ENCODE results near the gene AGBL4. TPM values are rescaled to one million over a fixed set of nuclear protein-coding genes. Genes with fewer than 3 reads are reported as not detected.

Gene AGBL4
- total RNA-seq, 1 donor, result 0.10 TPM

DNA sequence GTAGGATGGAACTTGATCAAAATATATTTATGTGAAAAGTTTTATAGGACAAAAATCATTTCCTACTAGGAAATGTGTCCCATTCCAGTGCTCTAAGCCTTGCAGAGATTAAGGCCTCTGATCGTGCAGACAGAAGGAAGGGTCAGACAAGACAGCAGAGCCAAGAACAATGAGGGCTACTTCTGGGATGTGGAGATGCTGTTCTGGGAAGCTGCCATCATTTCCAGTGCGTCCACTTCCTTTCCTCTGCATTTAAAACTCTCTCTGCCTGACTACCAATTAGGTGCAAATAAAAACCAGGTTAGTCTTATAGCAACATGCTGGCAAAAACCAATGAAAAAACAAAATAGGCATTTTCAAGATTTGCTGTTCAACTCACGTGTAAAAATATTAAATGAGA is 1283.1 kb downstream of the AGBL4 start:
- no peak overlapping the region for H3K4me3 ChIP-seq (ENCODE audit: low read length)
- H3K27me3 ChIP-seq (ENCODE audit: insufficient read depth, low read length), result no peaks in the 10 kb centered on the region
- no peaks in the 10 kb centered on the region for H3K9me3 ChIP-seq (ENCODE audit: low read depth, low read length)
- no peaks in the 10 kb centered on the region for H3K4me1 ChIP-seq (ENCODE audit: insufficient read depth, low read length)

DNA sequence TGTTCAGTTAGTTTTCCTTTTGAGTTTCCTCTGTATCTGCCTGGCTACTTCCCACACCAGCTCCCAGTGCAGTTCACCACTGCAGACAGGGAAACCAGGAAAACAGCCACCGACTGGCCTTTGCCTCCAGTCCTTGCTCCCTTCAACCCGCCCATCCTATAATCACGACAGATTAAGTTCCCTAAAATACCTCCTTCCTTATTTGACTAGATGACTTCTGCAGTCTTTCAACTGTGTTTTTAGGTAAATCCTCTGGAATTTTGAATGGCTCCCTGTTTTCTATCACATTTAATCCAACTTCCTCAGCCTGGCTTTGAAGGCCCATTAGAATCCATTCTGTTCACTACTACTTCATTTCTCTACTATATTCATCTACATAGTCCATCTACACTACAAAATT is 1284.7 kb downstream of the AGBL4 start:
- Histone ChIP-seq H3K4me1 (ENCODE audit: insufficient read depth, low read length) (no peaks in the 10 kb centered on the region), H3K4me3 (ENCODE audit: low read length) (no peak overlapping the region), H3K27me3 (ENCODE audit: insufficient read depth, low read length) (no peaks in the 10 kb centered on the region), H3K9me3 (ENCODE audit: low read depth, low read length) (no peaks in the 10 kb centered on the region)

DNA sequence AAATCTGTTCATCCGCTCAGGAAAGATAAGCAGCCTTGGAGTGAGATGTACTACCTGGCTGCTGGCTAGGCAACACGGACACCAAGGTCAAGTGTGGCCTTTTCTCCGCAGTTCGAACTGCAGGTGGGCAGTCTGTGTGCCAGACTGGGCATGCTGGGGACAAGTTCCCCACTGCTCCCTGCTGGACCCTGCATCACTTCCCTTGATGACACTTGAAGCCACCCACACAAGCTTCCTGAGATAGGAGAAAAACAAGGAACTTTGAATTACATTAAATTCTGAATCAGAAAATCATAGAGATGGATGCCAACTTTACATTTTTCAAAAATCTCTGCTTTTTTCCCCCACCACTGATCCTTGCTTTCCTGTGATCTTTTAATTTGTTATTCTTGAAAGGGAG is 1285.4 kb downstream of the AGBL4 start:
- H3K27me3 ChIP-seq (ENCODE audit: insufficient read depth, low read length), result no peaks in the 10 kb centered on the region
- H3K4me3 ChIP-seq (ENCODE audit: low read length), result no peak overlapping the region
- H3K4me1 ChIP-seq (ENCODE audit: insufficient read depth, low read length), result no peaks in the 10 kb centered on the region
- H3K9me3 ChIP-seq (ENCODE audit: low read depth, low read length), result no peaks in the 10 kb centered on the region

DNA sequence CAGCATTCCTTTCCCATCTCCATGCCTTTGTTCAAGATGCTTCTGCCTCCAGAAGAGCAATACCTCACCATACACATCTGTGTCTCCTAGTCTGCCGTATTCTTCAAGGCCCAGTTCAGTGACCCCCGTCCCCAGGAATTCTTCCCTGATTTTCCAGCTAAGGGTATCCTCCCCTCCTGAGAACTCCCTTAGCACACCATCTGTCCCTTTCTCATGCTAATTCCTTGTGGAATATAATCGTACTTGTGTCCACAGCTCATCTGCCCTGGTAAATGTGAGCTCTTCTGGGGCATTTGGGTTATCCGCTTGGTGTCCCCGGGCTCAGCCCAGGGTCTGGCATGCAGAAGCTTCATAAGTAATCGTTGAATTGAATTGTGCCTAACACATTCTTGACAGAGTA is 1288.0 kb downstream of the AGBL4 start:
- H3K27me3 ChIP-seq (ENCODE audit: insufficient read depth, low read length), result no peaks in the 10 kb centered on the region
- no peaks in the 10 kb centered on the region for H3K9me3 ChIP-seq (ENCODE audit: low read depth, low read length)
- H3K4me3 ChIP-seq (ENCODE audit: low read length), result no peak overlapping the region
- H3K4me1 ChIP-seq (ENCODE audit: insufficient read depth, low read length), result no peaks in the 10 kb centered on the region

DNA sequence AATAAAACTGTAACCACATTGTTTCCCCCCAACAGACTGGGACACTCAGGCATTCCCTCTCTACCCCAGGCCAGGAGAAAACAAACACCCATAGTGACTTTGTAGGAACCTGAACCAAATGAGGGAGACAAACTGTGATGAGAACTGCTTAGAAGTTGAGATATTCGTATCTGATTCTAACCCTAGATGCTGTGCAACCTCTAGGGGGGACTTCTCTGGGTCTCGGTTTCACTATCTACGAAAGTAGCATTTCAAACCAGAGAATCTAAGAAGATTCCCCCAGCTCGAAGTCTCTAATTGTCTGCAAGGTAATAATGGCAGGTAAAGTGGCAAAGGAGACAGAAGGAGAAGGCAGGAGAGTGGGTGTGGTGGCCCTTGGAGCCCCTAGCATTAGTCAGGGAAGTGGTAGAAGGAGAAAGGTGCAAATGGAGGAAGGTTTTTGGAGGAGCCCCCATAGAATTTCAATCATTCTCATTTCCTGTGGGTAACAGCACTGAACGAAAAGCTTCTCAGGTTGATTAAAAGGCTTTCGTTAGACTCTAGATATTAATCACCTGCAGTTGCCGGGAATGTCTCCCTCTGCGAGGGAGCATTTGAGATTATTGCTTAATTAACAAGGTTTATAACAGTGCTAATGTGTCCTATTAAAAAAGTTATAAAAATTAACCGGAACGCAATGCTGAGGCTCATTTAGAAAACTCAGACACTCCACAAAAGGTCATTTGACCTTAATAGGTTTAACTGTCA is 1293.4 kb downstream of the AGBL4 start:
- Histone ChIP-seq H3K9me3 (ENCODE audit: low read depth, low read length) (no peaks in the 10 kb centered on the region), H3K27me3 (ENCODE audit: insufficient read depth, low read length) (no peaks in the 10 kb centered on the region), H3K4me3 (ENCODE audit: low read length) (no peak overlapping the region), H3K4me1 (ENCODE audit: insufficient read depth, low read length) (no peaks in the 10 kb centered on the region)

DNA sequence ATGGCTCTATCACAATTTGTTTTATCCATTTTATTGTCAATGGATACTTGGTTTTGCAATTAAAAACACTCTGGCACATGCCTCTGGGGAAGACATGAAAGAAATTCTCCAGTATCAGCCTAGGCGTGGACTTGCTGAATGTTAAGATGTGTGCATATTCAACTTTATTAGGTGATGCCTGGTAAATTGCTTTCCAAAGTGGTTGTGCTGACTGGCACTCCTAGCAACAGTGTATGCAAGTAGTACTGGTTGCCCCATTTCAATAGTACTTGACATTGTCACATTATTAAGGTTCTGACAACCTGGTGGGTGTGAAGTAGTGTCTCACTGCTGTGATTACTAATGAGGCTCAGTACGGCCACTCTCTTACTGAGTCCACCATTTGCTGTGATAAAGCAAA is 1295.2 kb downstream of the AGBL4 start:
- Histone ChIP-seq H3K4me1 (ENCODE audit: insufficient read depth, low read length) (no peaks in the 10 kb centered on the region), H3K9me3 (ENCODE audit: low read depth, low read length) (no peaks in the 10 kb centered on the region), H3K27me3 (ENCODE audit: insufficient read depth, low read length) (no peaks in the 10 kb centered on the region), H3K4me3 (ENCODE audit: low read length) (no peak overlapping the region)

DNA sequence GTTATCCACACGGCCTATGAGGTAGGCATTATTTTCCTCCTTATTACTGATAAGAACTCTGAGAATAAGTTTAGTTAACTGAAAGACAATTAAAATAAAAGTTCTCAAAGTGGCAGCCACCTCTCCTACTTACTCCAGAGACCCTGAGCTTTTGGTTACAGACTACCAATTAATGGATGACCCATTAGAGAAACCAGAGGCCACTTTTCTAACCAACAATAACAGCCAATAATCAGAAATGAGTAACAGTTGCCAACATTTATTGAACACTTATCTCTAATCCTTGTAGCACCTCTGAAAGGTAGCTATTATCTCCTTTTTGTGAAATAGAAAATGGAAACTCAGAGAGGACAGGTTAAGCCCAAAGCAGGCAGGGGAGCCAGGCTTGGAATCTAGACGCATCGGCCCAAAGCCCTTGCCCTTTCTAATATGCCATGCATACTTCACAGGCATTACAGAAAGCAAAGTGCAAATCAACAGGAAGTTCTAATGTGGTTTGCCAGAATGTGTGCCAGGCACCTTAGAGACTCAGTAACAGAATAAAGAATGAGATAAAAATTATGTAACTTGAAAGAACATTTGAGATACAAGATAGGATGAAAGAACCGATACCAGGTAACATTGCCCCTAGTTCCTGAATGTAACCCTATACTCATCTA is 1297.1 kb downstream of the AGBL4 start:
- Histone ChIP-seq H3K4me3 (ENCODE audit: low read length) (no peak overlapping the region), H3K4me1 (ENCODE audit: insufficient read depth, low read length) (no peaks in the 10 kb centered on the region), H3K9me3 (ENCODE audit: low read depth, low read length) (no peaks in the 10 kb centered on the region), H3K27me3 (ENCODE audit: insufficient read depth, low read length) (no peaks in the 10 kb centered on the region)

DNA sequence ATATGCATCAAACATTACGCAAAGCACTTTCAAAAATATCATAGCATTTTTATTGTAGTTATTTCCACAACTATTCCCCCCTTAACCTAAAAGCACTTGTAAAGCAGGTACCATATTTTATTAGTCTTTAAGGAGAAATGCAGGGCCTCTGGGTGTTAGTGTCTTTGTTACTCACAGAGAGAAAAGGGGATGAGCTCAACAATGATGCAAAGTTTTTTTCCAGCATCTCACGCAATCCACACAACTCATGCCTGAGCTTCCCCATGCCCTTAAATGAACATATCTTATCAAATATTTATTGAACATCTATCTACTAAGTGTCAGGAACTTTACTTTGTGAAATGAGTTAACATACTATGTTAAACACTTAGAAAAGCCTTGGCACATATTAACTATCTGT is 1297.6 kb downstream of the AGBL4 start:
- no peak overlapping the region for H3K4me3 ChIP-seq (ENCODE audit: low read length)
- no peaks in the 10 kb centered on the region for H3K9me3 ChIP-seq (ENCODE audit: low read depth, low read length)
- no peaks in the 10 kb centered on the region for H3K4me1 ChIP-seq (ENCODE audit: insufficient read depth, low read length)
- H3K27me3 ChIP-seq (ENCODE audit: insufficient read depth, low read length), result no peaks in the 10 kb centered on the region

DNA sequence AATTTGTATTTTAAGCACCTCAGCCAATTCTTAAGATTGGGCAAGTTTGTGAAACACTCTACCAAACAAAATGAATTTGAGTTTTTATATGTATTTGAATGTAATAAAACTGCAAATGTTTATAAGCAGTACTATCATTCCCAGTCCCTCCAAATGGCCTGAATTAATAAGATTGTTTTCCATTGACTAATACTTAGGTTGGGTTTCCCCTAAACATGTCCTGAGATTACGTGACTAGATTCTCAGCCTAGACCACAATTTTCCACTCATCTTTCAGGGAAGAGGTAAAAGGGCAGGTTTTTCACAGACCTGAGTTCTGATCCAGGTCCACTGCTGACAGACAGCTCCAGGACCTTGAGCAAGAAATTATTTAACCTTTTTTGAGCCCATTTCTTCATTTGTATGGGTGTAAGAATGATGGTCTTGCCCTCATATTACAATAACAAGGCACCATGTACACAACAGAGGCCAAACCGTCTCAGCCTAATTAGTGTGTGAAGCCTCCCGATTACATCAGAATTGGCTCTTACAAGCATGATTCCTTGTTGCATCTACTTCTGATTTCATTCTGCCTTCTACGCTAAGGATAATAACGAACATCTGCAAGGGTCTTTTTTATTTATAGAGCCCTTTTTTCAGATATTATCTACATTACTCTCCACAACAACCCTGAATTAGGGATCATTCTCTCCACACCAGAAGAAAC is 1298.3 kb downstream of the AGBL4 start:
- no peak overlapping the region for H3K4me3 ChIP-seq (ENCODE audit: low read length)
- H3K4me1 ChIP-seq (ENCODE audit: insufficient read depth, low read length), result no peaks in the 10 kb centered on the region
- H3K27me3 ChIP-seq (ENCODE audit: insufficient read depth, low read length), result no peaks in the 10 kb centered on the region
- no peaks in the 10 kb centered on the region for H3K9me3 ChIP-seq (ENCODE audit: low read depth, low read length)

DNA sequence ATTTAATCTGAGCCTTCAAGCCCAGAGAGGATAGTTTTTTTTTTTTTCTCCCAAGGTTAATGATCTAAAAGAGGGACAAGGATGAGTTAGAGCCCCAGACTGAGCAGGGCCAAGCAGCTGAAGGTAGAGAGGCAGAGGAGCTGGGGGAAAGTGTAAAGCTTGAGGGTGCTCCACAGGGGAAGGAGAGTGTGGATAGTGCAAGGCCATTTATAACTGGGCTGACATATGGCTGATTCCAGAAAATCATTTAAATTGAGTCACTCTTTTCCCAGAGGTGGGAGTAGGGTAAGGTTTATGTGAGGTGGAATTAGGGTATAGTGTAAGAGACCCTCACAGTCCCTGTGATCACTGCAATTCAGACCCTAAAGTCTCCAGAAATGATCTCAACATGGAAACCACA is 1302.8 kb downstream of the AGBL4 start:
- H3K27me3 ChIP-seq (ENCODE audit: insufficient read depth, low read length), result no peaks in the 10 kb centered on the region
- no peaks in the 10 kb centered on the region for H3K9me3 ChIP-seq (ENCODE audit: low read depth, low read length)
- H3K4me1 ChIP-seq (ENCODE audit: insufficient read depth, low read length), result no peaks in the 10 kb centered on the region
- H3K4me3 ChIP-seq (ENCODE audit: low read length), result no peak overlapping the region

DNA sequence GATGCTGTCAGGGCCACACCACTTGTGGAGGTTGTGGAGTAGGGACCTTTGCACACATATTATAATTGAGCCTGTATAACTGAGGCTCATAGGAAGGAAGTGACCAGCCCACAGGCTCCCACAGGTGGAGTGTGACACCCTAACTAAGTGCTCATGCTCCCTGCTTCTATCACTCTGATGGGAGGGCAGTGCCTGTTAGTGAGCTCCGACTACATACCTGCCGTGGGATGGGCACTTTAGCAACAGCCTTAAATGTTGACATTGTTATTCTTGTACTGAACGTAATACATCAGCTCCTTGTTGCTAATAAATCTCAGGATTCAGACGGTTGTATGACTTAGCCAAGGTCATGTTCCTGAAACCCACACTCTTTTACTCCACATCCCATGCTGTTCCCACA is 1305.0 kb downstream of the AGBL4 start:
- Histone ChIP-seq H3K4me3 (ENCODE audit: low read length) (no peak overlapping the region), H3K9me3 (ENCODE audit: low read depth, low read length) (no peaks in the 10 kb centered on the region), H3K27me3 (ENCODE audit: insufficient read depth, low read length) (no peaks in the 10 kb centered on the region), H3K4me1 (ENCODE audit: insufficient read depth, low read length) (no peaks in the 10 kb centered on the region)

DNA sequence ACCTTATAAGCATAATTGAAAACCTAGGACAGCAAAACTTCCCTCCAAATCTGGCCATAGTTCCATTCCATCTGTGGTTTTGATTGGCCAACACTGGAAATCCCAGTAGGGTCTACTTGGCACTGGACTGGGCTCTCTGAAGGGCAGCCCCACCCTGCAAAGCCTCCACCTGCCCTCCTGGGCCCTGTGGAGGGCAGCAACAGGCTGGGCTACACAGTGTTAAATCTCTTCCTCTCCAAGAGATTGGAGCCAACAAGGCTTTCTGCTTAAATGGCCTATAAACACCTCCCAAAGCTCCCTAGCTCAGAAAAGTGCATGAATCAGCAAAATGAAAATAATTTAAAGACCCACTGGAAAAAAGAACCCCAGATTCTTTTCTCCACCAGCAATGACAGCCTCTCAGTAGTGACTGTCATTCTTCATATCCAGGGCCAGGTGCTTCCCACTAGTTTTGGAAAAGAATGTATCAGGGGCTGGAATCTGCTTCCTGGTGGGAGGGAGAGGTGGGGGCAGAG is 1305.6 kb downstream of the AGBL4 start:
- no peaks in the 10 kb centered on the region for H3K4me1 ChIP-seq (ENCODE audit: insufficient read depth, low read length)
- no peak overlapping the region for H3K4me3 ChIP-seq (ENCODE audit: low read length)
- H3K9me3 ChIP-seq (ENCODE audit: low read depth, low read length), result no peaks in the 10 kb centered on the region
- no peaks in the 10 kb centered on the region for H3K27me3 ChIP-seq (ENCODE audit: insufficient read depth, low read length)

DNA sequence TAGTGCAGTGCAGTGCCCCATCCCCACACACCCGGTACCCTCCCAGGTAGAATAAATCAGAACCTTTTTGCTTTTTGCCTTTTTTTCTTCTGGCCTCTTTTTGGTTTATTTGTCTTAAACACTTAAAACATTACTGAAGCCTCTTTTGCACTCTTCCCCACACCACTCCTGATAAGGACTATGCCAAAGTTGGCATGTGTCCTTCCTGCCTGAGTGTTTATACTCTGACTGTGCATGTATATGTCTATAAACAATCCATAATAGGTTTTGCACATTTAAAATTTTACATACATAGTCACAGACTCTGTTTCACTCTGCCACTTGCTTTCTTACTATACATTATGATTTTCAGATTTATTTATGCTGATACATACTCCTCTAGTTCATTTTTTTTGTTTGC is 1306.7 kb downstream of the AGBL4 start:
- Histone ChIP-seq H3K9me3 (ENCODE audit: low read depth, low read length) (no peaks in the 10 kb centered on the region), H3K27me3 (ENCODE audit: insufficient read depth, low read length) (no peaks in the 10 kb centered on the region), H3K4me3 (ENCODE audit: low read length) (no peak overlapping the region), H3K4me1 (ENCODE audit: insufficient read depth, low read length) (no peaks in the 10 kb centered on the region)

DNA sequence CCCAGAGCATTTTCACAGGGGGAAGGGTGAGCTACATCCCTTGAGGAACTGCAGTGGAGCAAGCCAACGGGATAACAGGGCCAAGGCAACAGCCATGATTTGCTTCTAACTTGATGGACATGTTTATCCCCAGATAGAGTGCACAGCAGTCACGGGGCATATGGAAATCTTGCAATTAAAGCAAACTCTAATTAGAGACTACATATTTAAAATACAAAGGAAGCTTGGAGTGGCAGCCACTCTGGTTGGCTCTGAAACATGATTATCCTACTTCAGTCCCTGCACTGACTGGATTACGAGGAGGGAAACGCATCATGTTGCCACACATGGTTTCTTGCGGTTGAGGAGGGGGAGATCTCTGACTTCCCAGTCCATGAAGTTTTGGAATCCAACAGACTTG is 1307.8 kb downstream of the AGBL4 start:
- Histone ChIP-seq H3K4me1 (ENCODE audit: insufficient read depth, low read length) (no peaks in the 10 kb centered on the region), H3K4me3 (ENCODE audit: low read length) (no peak overlapping the region), H3K9me3 (ENCODE audit: low read depth, low read length) (no peaks in the 10 kb centered on the region), H3K27me3 (ENCODE audit: insufficient read depth, low read length) (no peaks in the 10 kb centered on the region)

DNA sequence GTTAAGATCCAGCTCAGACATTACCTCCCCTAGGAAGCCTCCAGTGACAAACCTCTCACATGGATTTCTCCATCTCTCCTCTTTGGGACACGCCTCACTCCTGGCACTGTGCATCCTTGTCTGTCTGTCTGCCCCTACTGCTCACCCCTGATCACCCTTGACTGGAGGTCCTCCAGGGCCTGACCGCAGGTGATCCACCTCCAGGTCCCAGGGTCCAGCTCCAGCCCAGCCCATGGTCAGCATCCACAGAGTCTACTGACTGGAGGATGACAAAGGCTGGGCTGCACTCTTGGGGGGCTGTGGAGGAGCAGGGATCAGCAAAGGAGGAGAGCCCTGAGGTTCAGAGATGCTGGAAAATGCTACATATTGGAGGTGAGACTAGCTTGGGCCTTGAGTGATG is 1312.8 kb downstream of the AGBL4 start:
- H3K9me3 ChIP-seq (ENCODE audit: low read depth, low read length), result no peaks in the 10 kb centered on the region
- H3K4me1 ChIP-seq (ENCODE audit: insufficient read depth, low read length), result no peaks in the 10 kb centered on the region
- no peak overlapping the region for H3K4me3 ChIP-seq (ENCODE audit: low read length)
- no peaks in the 10 kb centered on the region for H3K27me3 ChIP-seq (ENCODE audit: insufficient read depth, low read length)

Data from mononuclear cell (primary cell).